GM12878 (cell line): Measurements from ENCODE around the gene STX3. TPM values are rescaled to one million over a fixed set of nuclear protein-coding genes. Genes with fewer than 3 reads are reported as not detected.

Experiments
- BHLHE40 ChIP-seq, 2 experiments: fragments of 450-650 bp in 1 of 2; IDR thresholded peaks; 2 replicates each; pipeline ENCODE4 v1.6.1; 2011 to 2017; ENCODE audit warnings: low read depth in 2 of 2, borderline replicate concordance in 1 of 2, improper control_type of control experiment in 1 of 2, low read length in 1 of 2, mild to moderate bottlenecking in 1 of 2
- ESRRA ChIP-seq: IDR thresholded peaks from 2 replicates; pipeline ENCODE4 v1.6.1; 2012; ENCODE audit warnings: mild to moderate bottlenecking, low read length, improper control_type of control experiment
- ETV6 ChIP-seq, 2 experiments: fragments of 450-650 bp in 1 of 2; IDR thresholded peaks in 1 of 2; conservative IDR thresholded peaks in 1 of 2; 2 replicates each; pipeline ENCODE4 v1.6.1; 2014; ENCODE audit warnings: antibody characterized with exemption in 1 of 2, borderline replicate concordance in 1 of 2, low read depth in 1 of 2, mild to moderate bottlenecking in 1 of 2, moderate library complexity in 1 of 2
- HDGF ChIP-seq: fragments of 450-650 bp; IDR thresholded peaks from 2 replicates; pipeline ENCODE4 v1.6.1; 2016; ENCODE audit warnings: antibody characterized with exemption
- IKZF1 ChIP-seq: fragments of 450-650 bp; conservative IDR thresholded peaks from 2 replicates; pipeline ENCODE4 v1.6.1; 2017; ENCODE audit warnings: antibody characterized with exemption, mild to moderate bottlenecking
- KLF5 ChIP-seq: fragments of 450-650 bp; IDR thresholded peaks from 2 replicates; pipeline ENCODE4 v1.6.1; 2014; ENCODE audit warnings: mild to moderate bottlenecking; ENCODE audit not compliant: partially characterized antibody
- NRF1 ChIP-seq: conservative IDR thresholded peaks from 2 replicates; pipeline ENCODE4 v1.6.1; 2011; ENCODE audit warnings: mild to moderate bottlenecking, low read depth, low read length, improper control_type of control experiment
- RELA ChIP-seq: fragments of 450-650 bp; IDR thresholded peaks from 2 replicates; pipeline ENCODE4 v1.8.0; 2014; ENCODE audit warnings: borderline replicate concordance; ENCODE audit not compliant: partially characterized antibody
- polyA plus RNA-seq, 11 experiments: library from polyadenylated mRNA; depleted of rRNA in 4 of 11; unstranded in 6 of 11; stranded (reverse) in 5 of 11; fragments of >200 nt; fragmentation: Nextera tagmentation in 4 of 11; fragmentation: Illumina TruSeq in 1 of 11; extraction: Ambion mirVana in 4 of 11; extraction: Trizol in 1 of 11; gene quantifications; 1 replicate in 1 of 11; 2 replicates in 10 of 11; pipeline versions ENCODE4 v1.2.1 to v1.2.3, GENCODE V29; 2011 to 2016; ENCODE audit warnings: inconsistent platforms in 2 of 11, missing spikeins in 2 of 11, low read depth in 1 of 11
- total RNA-seq, 4 experiments: library from RNA; depleted of rRNA in 3 of 4; stranded (reverse); fragments of >200 nt in 3 of 4; fragmentation: Illumina TruSeq in 1 of 4; extraction: Trizol in 1 of 4; gene quantifications; 2 replicates each; pipeline versions ENCODE4 v1.2.1 to v1.2.3, GENCODE V29; 2013 to 2021
- TF ChIP-seq, protein P1 (sequence below): fragments of 150-350 bp; IDR thresholded peaks from 2 replicates; pipeline ENCODE4 v1.6.1; 2016; ENCODE audit warnings: low read depth, low read length
- TF ChIP-seq, protein P2 (sequence below): fragments of 450-650 bp; IDR thresholded peaks from 2 replicates; pipeline ENCODE4 v1.6.1; 2016; ENCODE audit warnings: mild to moderate bottlenecking

Gene STX3
- total and polyA plus RNA-seq, 10 of the 15 experiments (the other 5 are each of a cell fraction or from before 2014, with no cell fraction given): 0.11 to 2.5 (median 1.1) TPM

DNA sequence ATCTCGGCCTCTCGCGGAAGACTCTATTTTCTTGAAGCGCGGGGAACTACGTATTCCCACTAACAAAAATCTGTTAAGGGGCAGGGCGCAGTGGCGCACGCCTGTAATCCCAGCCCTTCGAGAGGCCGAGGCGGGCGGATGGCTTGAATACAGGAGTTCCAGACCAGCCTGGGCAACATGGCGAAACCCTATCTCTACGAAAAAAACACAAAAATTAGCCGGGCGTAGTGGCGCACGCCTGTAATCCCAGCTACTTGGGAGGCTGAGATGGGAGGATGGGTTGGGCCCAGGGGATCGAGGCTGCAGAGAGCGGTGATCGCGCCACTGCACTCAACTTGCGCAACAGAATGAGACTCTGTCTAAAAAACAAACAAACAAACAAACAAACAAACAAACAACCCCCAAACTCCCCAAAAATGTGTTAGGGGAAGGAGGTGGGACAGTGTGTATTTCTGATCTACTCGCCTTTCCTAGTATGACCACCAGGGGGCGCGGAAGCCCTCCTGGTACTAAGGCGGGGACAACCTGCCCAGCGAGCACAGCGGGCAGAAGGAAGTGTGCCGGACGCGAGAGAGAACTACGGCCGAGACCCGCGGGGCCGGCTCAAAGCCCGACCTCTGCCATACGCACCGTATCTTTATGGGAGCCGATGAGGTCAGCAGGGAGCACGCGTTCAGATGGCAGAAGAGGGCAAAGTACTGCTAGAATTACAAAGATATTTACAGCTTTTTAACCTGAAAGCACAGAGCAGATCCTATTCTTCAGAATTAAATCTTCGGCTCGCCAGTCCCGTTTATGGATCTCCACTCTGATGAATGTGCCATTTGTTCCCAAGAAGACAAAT, 1.3 kb upstream of the STX3 start (continued):
- peak; percentile 42 for TF ChIP-seq KLF5
- no peak for TF ChIP-seq NRF1
- TF ChIP-seq, protein P1, sequence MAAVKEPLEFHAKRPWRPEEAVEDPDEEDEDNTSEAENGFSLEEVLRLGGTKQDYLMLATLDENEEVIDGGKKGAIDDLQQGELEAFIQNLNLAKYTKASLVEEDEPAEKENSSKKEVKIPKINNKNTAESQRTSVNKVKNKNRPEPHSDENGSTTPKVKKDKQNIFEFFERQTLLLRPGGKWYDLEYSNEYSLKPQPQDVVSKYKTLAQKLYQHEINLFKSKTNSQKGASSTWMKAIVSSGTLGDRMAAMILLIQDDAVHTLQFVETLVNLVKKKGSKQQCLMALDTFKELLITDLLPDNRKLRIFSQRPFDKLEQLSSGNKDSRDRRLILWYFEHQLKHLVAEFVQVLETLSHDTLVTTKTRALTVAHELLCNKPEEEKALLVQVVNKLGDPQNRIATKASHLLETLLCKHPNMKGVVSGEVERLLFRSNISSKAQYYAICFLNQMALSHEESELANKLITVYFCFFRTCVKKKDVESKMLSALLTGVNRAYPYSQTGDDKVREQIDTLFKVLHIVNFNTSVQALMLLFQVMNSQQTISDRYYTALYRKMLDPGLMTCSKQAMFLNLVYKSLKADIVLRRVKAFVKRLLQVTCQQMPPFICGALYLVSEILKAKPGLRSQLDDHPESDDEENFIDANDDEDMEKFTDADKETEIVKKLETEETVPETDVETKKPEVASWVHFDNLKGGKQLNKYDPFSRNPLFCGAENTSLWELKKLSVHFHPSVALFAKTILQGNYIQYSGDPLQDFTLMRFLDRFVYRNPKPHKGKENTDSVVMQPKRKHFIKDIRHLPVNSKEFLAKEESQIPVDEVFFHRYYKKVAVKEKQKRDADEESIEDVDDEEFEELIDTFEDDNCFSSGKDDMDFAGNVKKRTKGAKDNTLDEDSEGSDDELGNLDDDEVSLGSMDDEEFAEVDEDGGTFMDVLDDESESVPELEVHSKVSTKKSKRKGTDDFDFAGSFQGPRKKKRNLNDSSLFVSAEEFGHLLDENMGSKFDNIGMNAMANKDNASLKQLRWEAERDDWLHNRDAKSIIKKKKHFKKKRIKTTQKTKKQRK: no peak
- TF ChIP-seq IKZF1: 0 out of 2 replicates have a peak, but pooled peaks have one; percentile 19
- TF ChIP-seq RELA: peak; percentile 40
- TF ChIP-seq BHLHE40 (IDR thresholded peaks at IDR 0.05; ENCODE audit: borderline replicate concordance in 1 of 2, low read depth in 2 of 2, low read length in 1 of 2): peak; percentile 21 to 53; a peak in 2 of 4 replicates
- TF ChIP-seq, protein P2, sequence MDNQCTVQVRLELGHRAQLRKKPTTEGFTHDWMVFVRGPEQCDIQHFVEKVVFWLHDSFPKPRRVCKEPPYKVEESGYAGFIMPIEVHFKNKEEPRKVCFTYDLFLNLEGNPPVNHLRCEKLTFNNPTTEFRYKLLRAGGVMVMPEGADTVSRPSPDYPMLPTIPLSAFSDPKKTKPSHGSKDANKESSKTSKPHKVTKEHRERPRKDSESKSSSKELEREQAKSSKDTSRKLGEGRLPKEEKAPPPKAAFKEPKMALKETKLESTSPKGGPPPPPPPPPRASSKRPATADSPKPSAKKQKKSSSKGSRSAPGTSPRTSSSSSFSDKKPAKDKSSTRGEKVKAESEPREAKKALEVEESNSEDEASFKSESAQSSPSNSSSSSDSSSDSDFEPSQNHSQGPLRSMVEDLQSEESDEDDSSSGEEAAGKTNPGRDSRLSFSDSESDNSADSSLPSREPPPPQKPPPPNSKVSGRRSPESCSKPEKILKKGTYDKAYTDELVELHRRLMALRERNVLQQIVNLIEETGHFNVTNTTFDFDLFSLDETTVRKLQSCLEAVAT: peak; percentile 97
- 0 out of 2 replicates have a peak, but pooled peaks have one; percentile 37 for TF ChIP-seq ESRRA
- TF ChIP-seq HDGF: 0 out of 2 replicates have a peak, but pooled peaks have one; percentile 23
- TF ChIP-seq ETV6 (conservative IDR thresholded peaks at IDR 0.05 in 1 of 2, IDR thresholded peaks at IDR 0.05 in 1 of 2; ENCODE audit: borderline replicate concordance in 1 of 2, low read depth in 1 of 2): 0 out of 4 replicates have a peak, but pooled peaks of 1 of the 2 experiments have one; percentile 17
- TF ChIP-seq, all 136 proteins: peak for 18
